BJ (cell line): ENCODE measurements around the gene ALPK1. TPM values are rescaled to one million over a fixed set of nuclear protein-coding genes. Genes with fewer than 3 reads are reported as not detected.

Source experiments
- CTCF ChIA-PET: fragments of 350-600 bp; formaldehyde crosslinking; extraction: SDS; loops from one replicate; lab custom pipeline; 2021; ENCODE audit warnings: antibody characterized with exemption, inconsistent platforms; lab: Yijun Ruan, JAX
- POLR2A ChIA-PET: fragments of 300-600 bp; sonication (Branson Sonifier 250); formaldehyde crosslinking; extraction: SDS; loops from one replicate; lab custom pipeline; 2021; ENCODE audit warnings: antibody characterized with exemption; lab: Charles Lee
- DNase-seq: peaks from one replicate; pipeline ENCODE4 v3.0.0-alpha.2; 2011; ENCODE audit warnings: low read depth
- H3K27me3 ChIP-seq: 2 replicates; pipeline ENCODE4 v1.6.0; 2011; ENCODE audit warnings: low read length; ENCODE audit not compliant: control insufficient read depth, insufficient read depth
- H3K36me3 ChIP-seq: 2 replicates; pipeline ENCODE4 v1.5.1; 2011; ENCODE audit warnings: low read length; ENCODE audit not compliant: control insufficient read depth, insufficient read depth
- H3K4me3 ChIP-seq: 2 replicates; pipeline ENCODE4 v1.5.1; 2011; ENCODE audit warnings: low read depth, mild to moderate bottlenecking, control low read depth, low read length
- polyA plus RNA-seq: library from polyadenylated mRNA; depleted of rRNA; stranded (reverse); fragments of >200 nt; gene quantifications from 2 replicates; pipeline ENCODE4 v1.2.3, GENCODE V29; 2011
- TF ChIP-seq, protein P1 (sequence below): IDR thresholded peaks from 2 replicates; pipeline ENCODE4 v1.5.1; 2011; ENCODE audit warnings: low read depth, mild to moderate bottlenecking, control low read depth, inconsistent platforms, low read length, moderate library complexity; ENCODE audit not compliant: insufficient read depth

Gene ALPK1
- polyA plus RNA-seq, 1 experiment, result 7.6 TPM

DNA sequence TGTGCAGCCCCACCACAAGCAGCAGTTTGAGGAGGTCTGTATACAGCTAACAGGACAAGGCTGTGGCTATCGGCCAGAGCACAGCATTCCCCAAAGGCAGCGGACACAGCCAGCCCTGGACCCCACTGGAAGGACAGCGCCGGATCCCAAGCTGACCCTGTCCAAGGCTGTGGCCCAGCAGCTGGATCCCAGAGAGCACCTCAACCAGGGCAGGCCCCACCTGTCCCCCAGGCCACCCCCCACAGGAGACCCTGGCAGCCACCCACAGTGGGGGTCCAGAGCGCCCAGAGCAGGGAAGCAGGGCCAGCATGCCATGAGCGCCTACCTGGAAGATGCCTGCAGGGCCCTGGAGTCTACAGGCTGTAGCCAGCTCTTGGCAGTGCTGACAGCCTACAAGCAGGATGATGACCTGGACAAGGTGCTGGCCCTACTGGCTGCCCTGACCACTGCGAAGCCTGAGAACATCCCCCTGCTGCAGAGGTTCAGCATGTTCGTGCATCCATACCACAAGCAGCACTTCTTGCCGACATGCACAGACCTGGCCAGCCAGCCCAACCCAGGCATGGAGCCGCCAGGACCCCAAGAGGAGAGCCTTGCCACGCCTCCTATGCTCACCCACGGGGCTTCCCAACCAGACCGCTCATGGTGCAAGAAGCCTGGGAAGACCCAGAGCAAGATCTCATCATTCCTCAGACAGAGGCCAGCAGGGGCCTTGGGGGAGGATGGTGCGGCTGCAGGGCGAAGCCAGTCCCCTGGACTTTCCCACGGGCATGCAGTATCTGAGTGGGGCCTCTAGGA lies 62.0 kb downstream of the ALPK1 start:
- ChIA-PET POLR2A (no interaction called here), CTCF (no interaction called here)
- TF ChIP-seq, protein P1, sequence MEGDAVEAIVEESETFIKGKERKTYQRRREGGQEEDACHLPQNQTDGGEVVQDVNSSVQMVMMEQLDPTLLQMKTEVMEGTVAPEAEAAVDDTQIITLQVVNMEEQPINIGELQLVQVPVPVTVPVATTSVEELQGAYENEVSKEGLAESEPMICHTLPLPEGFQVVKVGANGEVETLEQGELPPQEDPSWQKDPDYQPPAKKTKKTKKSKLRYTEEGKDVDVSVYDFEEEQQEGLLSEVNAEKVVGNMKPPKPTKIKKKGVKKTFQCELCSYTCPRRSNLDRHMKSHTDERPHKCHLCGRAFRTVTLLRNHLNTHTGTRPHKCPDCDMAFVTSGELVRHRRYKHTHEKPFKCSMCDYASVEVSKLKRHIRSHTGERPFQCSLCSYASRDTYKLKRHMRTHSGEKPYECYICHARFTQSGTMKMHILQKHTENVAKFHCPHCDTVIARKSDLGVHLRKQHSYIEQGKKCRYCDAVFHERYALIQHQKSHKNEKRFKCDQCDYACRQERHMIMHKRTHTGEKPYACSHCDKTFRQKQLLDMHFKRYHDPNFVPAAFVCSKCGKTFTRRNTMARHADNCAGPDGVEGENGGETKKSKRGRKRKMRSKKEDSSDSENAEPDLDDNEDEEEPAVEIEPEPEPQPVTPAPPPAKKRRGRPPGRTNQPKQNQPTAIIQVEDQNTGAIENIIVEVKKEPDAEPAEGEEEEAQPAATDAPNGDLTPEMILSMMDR, result no peak
- no peaks in the 10 kb centered on the region; the same call in 1 of the 2 replicates for H3K36me3 ChIP-seq
- H3K27me3 ChIP-seq, result no peaks in the 10 kb centered on the region; the same call in 1 of the 2 replicates
- DNase-seq, result no peak
- no peak overlapping the region for H3K4me3 ChIP-seq

DNA sequence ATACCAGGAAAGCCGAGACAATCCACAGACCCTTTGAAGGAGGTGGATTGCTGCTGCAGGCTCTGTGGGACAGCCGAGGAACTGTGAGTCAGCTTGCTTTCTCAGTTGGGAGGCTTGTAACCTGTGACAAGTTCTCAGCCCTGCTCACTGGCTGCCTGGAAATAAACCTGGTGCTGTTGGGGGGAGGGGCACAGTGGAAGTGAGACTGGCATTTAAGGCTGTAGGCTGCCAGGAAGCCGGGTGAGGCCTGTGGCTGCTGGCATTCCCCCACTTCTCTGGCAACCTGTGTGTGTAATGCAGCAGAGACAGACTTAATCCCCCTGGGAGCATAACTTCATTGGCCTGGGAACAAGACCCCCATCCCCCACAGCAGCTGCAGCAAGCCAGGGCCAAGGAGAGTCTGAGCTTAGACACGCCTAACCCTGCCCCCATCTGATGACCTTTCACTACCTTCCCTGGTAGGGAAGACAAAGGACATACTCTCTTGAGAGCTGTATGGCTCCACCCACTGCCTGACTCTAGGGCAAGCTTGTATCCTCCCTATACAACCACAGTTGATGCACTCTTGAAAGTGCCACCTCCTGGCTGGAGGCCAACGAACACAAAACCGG lies 64.1 kb downstream of the ALPK1 start:
- TF ChIP-seq, protein P1, result no peak
- ChIA-PET POLR2A (no interaction called here), CTCF (interaction anchor here (1.5 kb wide), 1 partner anchor 10 kb away, joined by 3 read pairs; no protein-coding TSS in a partner anchor)
- Histone ChIP-seq H3K4me3 (no peak overlapping the region), H3K36me3 (no peaks in the 10 kb centered on the region; the same call in 1 of the 2 replicates), H3K27me3 (no peaks in the 10 kb centered on the region)
- no peak for DNase-seq

DNA sequence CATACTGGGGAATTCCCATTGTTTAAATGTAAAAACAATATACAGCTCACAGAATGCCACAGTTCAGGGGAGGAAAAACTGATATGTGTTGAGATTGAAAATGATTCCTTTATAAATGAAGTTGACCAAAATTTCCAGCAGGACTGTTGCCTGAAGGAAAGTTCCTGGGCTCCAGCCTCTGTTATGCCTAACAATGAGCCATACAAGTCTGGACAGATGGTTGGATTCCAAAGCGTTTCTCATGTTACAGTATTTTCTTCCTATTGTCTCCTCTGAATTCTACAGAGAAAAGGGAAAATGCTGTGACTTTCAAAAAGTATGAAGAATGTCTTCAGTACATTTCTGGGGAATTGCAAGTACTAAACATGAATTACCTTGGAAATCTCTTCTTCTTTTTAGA lies 73.3 kb downstream of the ALPK1 start:
- Histone ChIP-seq H3K4me3 (no peak overlapping the region), H3K27me3 (no peaks in the 10 kb centered on the region), H3K36me3 (no peaks in the 10 kb centered on the region)
- TF ChIP-seq, protein P1, result no peak
- POLR2A ChIA-PET, result no interaction called here
- no peak for DNase-seq
- CTCF ChIA-PET, result no interaction called here

DNA sequence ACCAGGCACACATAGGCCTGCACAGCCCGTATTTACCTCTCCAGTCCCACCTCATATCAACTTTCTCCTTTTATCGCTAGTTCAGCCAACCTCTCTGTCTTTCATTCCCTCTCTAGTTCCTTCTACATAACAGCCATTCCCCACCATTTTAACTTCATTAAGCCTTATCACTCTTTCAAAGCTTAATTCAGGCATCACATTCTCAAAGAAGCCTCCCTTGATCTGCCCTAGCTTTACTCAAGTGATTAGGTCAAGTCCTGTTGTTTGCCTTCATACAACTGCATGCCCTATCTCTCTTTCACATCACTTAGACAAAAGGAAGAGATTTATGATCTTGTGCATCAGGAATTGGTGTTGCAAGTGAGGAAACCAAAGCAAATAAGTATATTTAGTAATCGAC lies 74.2 kb downstream of the ALPK1 start:
- Histone ChIP-seq H3K36me3 (no peaks in the 10 kb centered on the region), H3K27me3 (no peaks in the 10 kb centered on the region), H3K4me3 (no peak overlapping the region)
- CTCF ChIA-PET, result interaction anchor here (1.0 kb wide), 1 partner anchor 9 kb away, joined by 3 read pairs; no protein-coding TSS in a partner anchor
- no peak for DNase-seq
- POLR2A ChIA-PET, result no interaction called here
- TF ChIP-seq, protein P1, result no peak

DNA sequence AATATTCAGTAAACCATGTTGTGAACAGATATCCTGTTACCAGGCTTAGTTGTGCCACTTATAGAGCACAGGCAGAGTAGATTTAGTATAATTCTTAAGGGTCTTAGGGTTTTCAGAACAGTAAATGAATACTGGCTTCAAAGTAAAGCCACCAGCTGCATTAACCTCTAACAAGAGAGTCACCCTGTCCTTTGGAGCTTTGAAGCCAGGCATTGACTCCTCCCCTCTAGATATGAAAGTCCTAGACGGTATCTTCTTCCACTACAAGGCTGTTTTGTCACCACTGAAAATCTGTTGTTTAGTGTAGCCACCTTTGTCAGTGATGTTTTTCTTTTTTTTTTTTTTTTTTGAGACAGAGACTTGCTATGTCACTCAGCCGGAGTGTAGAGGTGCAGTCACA lies 77.7 kb downstream of the ALPK1 start:
- no peak for DNase-seq
- no peaks in the 10 kb centered on the region for H3K27me3 ChIP-seq
- CTCF ChIA-PET, result no interaction called here
- TF ChIP-seq, protein P1, result no peak
- no peak overlapping the region for H3K4me3 ChIP-seq
- POLR2A ChIA-PET, result no interaction called here
- H3K36me3 ChIP-seq, result no peaks in the 10 kb centered on the region
